ENCODE data around the gene SPRED3. TPM values are rescaled to one million over a fixed set of nuclear protein-coding genes. Genes with fewer than 3 reads are reported as not detected.

The SPRED3 gene
- total and polyA plus RNA-seq, 9 of the 15 experiments (the other 6 are each of a cell fraction or from before 2014, with no cell fraction given): 0.05 to 1.3 (median 0.36) TPM

GRCh38 chr19:38374332-38375097, 14.0 kb upstream of the SPRED3 start, which contains the start of gene PSMD8 (continued):
- TF ChIP-seq, protein P1, sequence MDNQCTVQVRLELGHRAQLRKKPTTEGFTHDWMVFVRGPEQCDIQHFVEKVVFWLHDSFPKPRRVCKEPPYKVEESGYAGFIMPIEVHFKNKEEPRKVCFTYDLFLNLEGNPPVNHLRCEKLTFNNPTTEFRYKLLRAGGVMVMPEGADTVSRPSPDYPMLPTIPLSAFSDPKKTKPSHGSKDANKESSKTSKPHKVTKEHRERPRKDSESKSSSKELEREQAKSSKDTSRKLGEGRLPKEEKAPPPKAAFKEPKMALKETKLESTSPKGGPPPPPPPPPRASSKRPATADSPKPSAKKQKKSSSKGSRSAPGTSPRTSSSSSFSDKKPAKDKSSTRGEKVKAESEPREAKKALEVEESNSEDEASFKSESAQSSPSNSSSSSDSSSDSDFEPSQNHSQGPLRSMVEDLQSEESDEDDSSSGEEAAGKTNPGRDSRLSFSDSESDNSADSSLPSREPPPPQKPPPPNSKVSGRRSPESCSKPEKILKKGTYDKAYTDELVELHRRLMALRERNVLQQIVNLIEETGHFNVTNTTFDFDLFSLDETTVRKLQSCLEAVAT (IDR thresholded peaks at IDR 0.05): peak in 1 of 2 experiments; percentile 73; a peak in 2 of 4 replicates
- TF ChIP-seq BCLAF1 (IDR thresholded peaks at IDR 0.05; ENCODE audit: borderline replicate concordance in 1 of 2, control insufficient read depth in 1 of 2, low read depth in 2 of 2, low read length in 1 of 2) (no peak), NBN (IDR thresholded peaks at IDR 0.05; ENCODE audit: low read depth) (no peak), THRB (CRISPR knock-in tag; conservative IDR thresholded peaks at IDR 0.05) (peak; percentile 39; the same call in 1 of the 2 replicates), GMEB1 (CRISPR knock-in tag; IDR thresholded peaks at IDR 0.05) (peak; percentile 89), BRCA1 (IDR thresholded peaks at IDR 0.05) (no peak), BRCA1 (CRISPR knock-in tag; IDR thresholded peaks at IDR 0.05) (no peak), ZNF717 (CRISPR knock-in tag; IDR thresholded peaks at IDR 0.05) (no peak), ETS1 (conservative IDR thresholded peaks at IDR 0.05; ENCODE audit: control insufficient read depth, low read depth, low read length) (peak; percentile 65; the same call in 1 of the 2 replicates), SMAD3 (CRISPR knock-in tag; conservative IDR thresholded peaks at IDR 0.05) (no peak), ZFPM2 (CRISPR knock-in tag; IDR thresholded peaks at IDR 0.05) (0 out of 2 replicates have a peak, but pooled peaks have one; percentile 12), GABPA (tag; conservative IDR thresholded peaks at IDR 0.05; ENCODE audit: low read depth) (peak; percentile 96), TEAD4 (IDR thresholded peaks at IDR 0.05; ENCODE audit: low read length) (no peak; the same call in 1 of the 2 replicates), TEAD4 (CRISPR knock-in tag; IDR thresholded peaks at IDR 0.05; ENCODE audit: borderline replicate concordance) (no peak)
- TF ChIP-seq, protein P2, sequence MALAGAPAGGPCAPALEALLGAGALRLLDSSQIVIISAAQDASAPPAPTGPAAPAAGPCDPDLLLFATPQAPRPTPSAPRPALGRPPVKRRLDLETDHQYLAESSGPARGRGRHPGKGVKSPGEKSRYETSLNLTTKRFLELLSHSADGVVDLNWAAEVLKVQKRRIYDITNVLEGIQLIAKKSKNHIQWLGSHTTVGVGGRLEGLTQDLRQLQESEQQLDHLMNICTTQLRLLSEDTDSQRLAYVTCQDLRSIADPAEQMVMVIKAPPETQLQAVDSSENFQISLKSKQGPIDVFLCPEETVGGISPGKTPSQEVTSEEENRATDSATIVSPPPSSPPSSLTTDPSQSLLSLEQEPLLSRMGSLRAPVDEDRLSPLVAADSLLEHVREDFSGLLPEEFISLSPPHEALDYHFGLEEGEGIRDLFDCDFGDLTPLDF (CRISPR knock-in tag; IDR thresholded peaks at IDR 0.05): peak; percentile 90
